ENCODE measurements around the gene ACOT6. TPM values are rescaled to one million over a fixed set of nuclear protein-coding genes. Genes with fewer than 3 reads are reported as not detected.

ACOT6 gene
- total RNA-seq, 3 donors from 2014 or later = 0.16 TPM; not detected in 2

GRCh38 chr14:73666583-73666982 is 54.3 kb downstream of the ACOT6 start:
- TF ChIP-seq POLR2A (IDR thresholded peaks at IDR 0.05) (no peak), POLR2AphosphoS5 (IDR thresholded peaks at IDR 0.05) (no peak)
- TF ChIP-seq, protein P1, sequence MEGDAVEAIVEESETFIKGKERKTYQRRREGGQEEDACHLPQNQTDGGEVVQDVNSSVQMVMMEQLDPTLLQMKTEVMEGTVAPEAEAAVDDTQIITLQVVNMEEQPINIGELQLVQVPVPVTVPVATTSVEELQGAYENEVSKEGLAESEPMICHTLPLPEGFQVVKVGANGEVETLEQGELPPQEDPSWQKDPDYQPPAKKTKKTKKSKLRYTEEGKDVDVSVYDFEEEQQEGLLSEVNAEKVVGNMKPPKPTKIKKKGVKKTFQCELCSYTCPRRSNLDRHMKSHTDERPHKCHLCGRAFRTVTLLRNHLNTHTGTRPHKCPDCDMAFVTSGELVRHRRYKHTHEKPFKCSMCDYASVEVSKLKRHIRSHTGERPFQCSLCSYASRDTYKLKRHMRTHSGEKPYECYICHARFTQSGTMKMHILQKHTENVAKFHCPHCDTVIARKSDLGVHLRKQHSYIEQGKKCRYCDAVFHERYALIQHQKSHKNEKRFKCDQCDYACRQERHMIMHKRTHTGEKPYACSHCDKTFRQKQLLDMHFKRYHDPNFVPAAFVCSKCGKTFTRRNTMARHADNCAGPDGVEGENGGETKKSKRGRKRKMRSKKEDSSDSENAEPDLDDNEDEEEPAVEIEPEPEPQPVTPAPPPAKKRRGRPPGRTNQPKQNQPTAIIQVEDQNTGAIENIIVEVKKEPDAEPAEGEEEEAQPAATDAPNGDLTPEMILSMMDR (IDR thresholded peaks at IDR 0.05) = no peak
- intact Hi-C loops (cut with DNase I; ENCODE audit: low total_unique reads) = no loop called here
- H3K27me3 ChIP-seq = no peaks in the 10 kb centered on the region

DNA sequence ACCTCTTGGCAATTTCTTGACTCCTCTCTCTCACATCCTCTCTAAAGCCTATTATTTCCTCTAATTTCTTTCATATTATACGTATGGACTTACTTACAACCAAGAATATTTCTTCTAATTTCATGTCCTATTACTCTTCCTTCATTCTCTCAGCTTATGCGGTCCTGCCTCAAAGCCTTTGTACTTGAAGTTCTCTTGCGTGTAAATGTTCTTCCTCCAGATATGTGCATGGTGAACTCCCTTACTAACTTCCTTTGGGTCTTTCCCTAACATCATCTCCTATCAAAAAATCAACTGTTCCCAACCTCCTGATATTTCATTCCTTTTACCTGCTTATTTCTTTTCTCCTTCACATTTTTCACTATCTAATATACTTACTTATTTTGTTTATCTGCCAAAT is 55.5 kb downstream of the ACOT6 start:
- TF ChIP-seq, protein P1 (IDR thresholded peaks at IDR 0.05) = no peak
- TF ChIP-seq POLR2A (IDR thresholded peaks at IDR 0.05) = no peak
- TF ChIP-seq POLR2AphosphoS5 (IDR thresholded peaks at IDR 0.05) = no peak
- Histone ChIP-seq H3K27ac (no peak overlapping the region), H3K9me3 (no peaks in the 10 kb centered on the region), H3K27me3 (no peaks in the 10 kb centered on the region), H3K4me1 (no peaks in the 10 kb centered on the region), H3K36me3 (no peaks in the 10 kb centered on the region), H3K4me3 (no peak overlapping the region)
- DNase-seq (ENCODE audit: low spot score in 2 of 2) = no peak
- intact Hi-C loops (cut with DNase I; ENCODE audit: low total_unique reads) = no loop called here

More at GRCh38 chr14:73666583-73666982, 54.3 kb downstream of the ACOT6 start:
- DNase-seq (ENCODE audit: low spot score in 2 of 2) = no peak
- Histone ChIP-seq H3K4me1 (no peaks in the 10 kb centered on the region), H3K9me3 (no peaks in the 10 kb centered on the region), H3K27ac (no peak overlapping the region), H3K4me3 (no peak overlapping the region), H3K36me3 (no peaks in the 10 kb centered on the region)

Other genes with a start within 250 kb of the ACOT6 start
- 10 to 100 TPM; 49.6 to 84.0 (median 61.6) TPM for gene NUMB, start 154.0 kb upstream of the ACOT6 start, total RNA-seq
- 10 to 100 TPM; 10.9 to 20.5 (median 18.0) TPM for gene RIOX1, start 121.6 kb upstream of the ACOT6 start, total RNA-seq
- gene ACOT1, start 75.4 kb upstream of the ACOT6 start, total RNA-seq = 10 to 100 TPM in 2 of 3 donors, 1 to 10 TPM in 1; 3.7 to 10.9 (median 10.5) TPM
- gene HEATR4, start 53.6 kb upstream of the ACOT6 start, total RNA-seq = under 1 TPM; 0.59 to 0.98 (median 0.64) TPM
- 10 to 100 TPM; 44.0 to 70.1 (median 45.8) TPM for gene ACOT2, start 43.3 kb upstream of the ACOT6 start, total RNA-seq
- gene ACOT4, start 20.6 kb upstream of the ACOT6 start, total RNA-seq = 1 to 10 TPM; 2.8 to 5.9 (median 3.7) TPM
- 10 to 100 TPM in 2 of 3 donors, 1 to 10 TPM in 1; 6.1 to 12.8 (median 10.5) TPM for gene DNAL1, start 32.5 kb downstream of the ACOT6 start, total RNA-seq
- 10 to 100 TPM; 12.1 to 19.3 (median 19.2) TPM for gene PNMA1, start 101.9 kb downstream of the ACOT6 start, total RNA-seq
- 10 to 100 TPM; 11.5 to 14.6 (median 12.3) TPM for gene PTGR2, start 239.3 kb downstream of the ACOT6 start, total RNA-seq